Lower leg skin (tissue), 3 donors: ENCODE data around the gene SLC39A11.

Experiments
- POLR2A ChIP-seq, 2 donors: fragments of 450-650 bp; IDR thresholded peaks; one replicate each; pipeline ENCODE4 v1.6.1; 2016 to 2017; ENCODE audit warnings: antibody characterized with exemption in 2 of 2, mild to moderate bottlenecking in 1 of 2, moderate library complexity in 1 of 2
- TF ChIP-seq, protein P1 (sequence below), 3 donors: fragments of 450-650 bp; IDR thresholded peaks; one replicate each; pipeline ENCODE4 v1.5.1; 2016; ENCODE audit warnings: antibody characterized with exemption in 3 of 3, mild to moderate bottlenecking in 3 of 3, moderate library complexity in 2 of 3

DNA sequence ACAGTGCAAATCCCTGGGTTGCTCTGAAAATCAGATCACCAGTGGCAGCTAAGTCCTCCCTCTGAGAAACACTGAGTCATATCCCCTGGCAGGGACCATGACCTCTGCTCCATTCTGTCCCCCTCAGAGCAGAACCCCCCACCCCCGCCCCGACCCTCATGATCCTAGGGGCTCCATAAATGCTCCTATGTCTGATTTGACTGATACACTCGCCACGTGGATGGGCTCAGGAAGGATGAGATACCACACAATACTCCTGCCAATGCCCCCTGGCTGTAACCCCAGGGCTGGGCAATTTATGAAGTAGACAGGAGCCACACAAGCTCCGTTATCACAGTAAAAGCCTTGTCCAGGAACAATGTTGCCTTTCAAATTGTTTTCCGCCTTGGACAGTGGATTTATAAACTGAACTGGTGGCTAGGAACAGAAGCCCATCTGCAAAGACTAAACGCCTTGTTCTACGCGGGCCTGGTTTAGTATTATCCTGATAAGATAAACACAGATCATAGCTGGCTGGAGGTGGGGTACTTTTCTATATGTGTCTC is 394.8 kb downstream of the SLC39A11 start:
- TF ChIP-seq, protein P1, sequence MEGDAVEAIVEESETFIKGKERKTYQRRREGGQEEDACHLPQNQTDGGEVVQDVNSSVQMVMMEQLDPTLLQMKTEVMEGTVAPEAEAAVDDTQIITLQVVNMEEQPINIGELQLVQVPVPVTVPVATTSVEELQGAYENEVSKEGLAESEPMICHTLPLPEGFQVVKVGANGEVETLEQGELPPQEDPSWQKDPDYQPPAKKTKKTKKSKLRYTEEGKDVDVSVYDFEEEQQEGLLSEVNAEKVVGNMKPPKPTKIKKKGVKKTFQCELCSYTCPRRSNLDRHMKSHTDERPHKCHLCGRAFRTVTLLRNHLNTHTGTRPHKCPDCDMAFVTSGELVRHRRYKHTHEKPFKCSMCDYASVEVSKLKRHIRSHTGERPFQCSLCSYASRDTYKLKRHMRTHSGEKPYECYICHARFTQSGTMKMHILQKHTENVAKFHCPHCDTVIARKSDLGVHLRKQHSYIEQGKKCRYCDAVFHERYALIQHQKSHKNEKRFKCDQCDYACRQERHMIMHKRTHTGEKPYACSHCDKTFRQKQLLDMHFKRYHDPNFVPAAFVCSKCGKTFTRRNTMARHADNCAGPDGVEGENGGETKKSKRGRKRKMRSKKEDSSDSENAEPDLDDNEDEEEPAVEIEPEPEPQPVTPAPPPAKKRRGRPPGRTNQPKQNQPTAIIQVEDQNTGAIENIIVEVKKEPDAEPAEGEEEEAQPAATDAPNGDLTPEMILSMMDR (IDR thresholded peaks at IDR 0.05): no peak
- no peak for TF ChIP-seq POLR2A (IDR thresholded peaks at IDR 0.05)
